ENCODE results near the gene THAP7. TPM values are rescaled to one million over a fixed set of nuclear protein-coding genes. Genes with fewer than 3 reads are reported as not detected.
"Not testable (repeated sequence)": the region's sequence is repeated elsewhere in the genome, so short reads cannot be mapped to it uniquely, and the experiment has no call there.

THAP7 gene
- total and polyA plus RNA-seq, 9 of the 15 experiments (the other 6 are each of a cell fraction or from before 2014, with no cell fraction given), result 7.9 to 263 (median 84.1) TPM

- intact Hi-C loops (cut with micrococcal nuclease); DNase-seq (ENCODE audit: extremely low read depth in 1 of 4, low spot score in 3 of 4); H3K27ac ChIP-seq (ENCODE audit: extremely low read depth, low read depth, low read length); H3K9me1 ChIP-seq (ENCODE audit: control insufficient read depth, insufficient read depth, low read length); CTCF ChIA-PET (ENCODE audit: low intra/inter-chr PET ratio); H3K27me3 ChIP-seq (ENCODE audit: control insufficient read depth in 2 of 2, insufficient read depth in 2 of 2, low read length in 2 of 2); BruUV-seq (replicated peaks); H3K79me2 ChIP-seq (ENCODE audit: control insufficient read depth, insufficient read depth, low read length); H3K4me3 ChIP-seq; H4K20me1 ChIP-seq (replicated peaks; ENCODE audit: control insufficient read depth, insufficient read depth, low read length); in situ Hi-C loops (cut with MboI); H3K9me3 ChIP-seq (replicated peaks; ENCODE audit: control insufficient read depth, insufficient read depth, low read depth, low read length); H2AFZ ChIP-seq (ENCODE audit: low read depth, low read length); ATAC-seq; FAIRE-seq; H3K4me2 ChIP-seq (ENCODE audit: insufficient read depth, low read length); H3K9ac ChIP-seq (ENCODE audit: insufficient read depth in 1 of 2, low read depth in 2 of 2, low read length in 2 of 2): not testable (repeated sequence)
- WGBS (ENCODE audit: insufficient coverage, low coverage, missing lambda C conversion rate), result 55% methylated on average over 13 of the region's 13 CpGs
- TF ChIP-seq DIDO1 (tag; IDR thresholded peaks at IDR 0.05; ENCODE audit: low read depth) (0 out of 2 replicates have a peak, but pooled peaks have one; percentile 12), KLF1 (tag; IDR thresholded peaks at IDR 0.05) (peak; percentile 52; the same call in 1 of the 2 replicates), KDM2B (CRISPR knock-in tag; IDR thresholded peaks at IDR 0.05) (0 out of 2 replicates have a peak, but pooled peaks have one; percentile 42), ZNF408 (CRISPR knock-in tag; IDR thresholded peaks at IDR 0.05; ENCODE audit: low read depth) (0 out of 2 replicates have a peak, but pooled peaks have one; percentile 22)
- Histone ChIP-seq H3K4me1 (replicated peaks in 1 of 2; ENCODE audit: control insufficient read depth in 2 of 2, insufficient read depth in 2 of 2, low read length in 2 of 2) (peaks cover 12 to 25% of the 10 kb centered on the region in 2 experiments; a peak in 4 of 5 replicates), H3K36me3 (ENCODE audit: control insufficient read depth, insufficient read depth, low read length) (peaks cover 10% of the 10 kb centered on the region; the same call in 1 of the 3 replicates)
- POLR2A ChIA-PET, result interaction anchor here (0.7 to 13.9 kb wide), 6 partner anchors 9 to 88 kb away, joined by 3 to 333 read pairs (median 4); partner anchors contain the start of gene THAP7
Measured at GRCh38 chr22:21009208-21009607, 7.3 kb upstream of the THAP7 start.

GRCh38 chr22:21003782-21004181 lies 1.9 kb upstream of the THAP7 start:
- CTCF ChIA-PET (ENCODE audit: low intra/inter-chr PET ratio), result no interaction called here
- TF ChIP-seq CREB3 (tag; conservative IDR thresholded peaks at IDR 0.05; ENCODE audit: low read depth), result no peak
- 0 out of 2 replicates have a peak, but pooled peaks have one; percentile 9 for TF ChIP-seq ZBTB26 (CRISPR knock-in tag; IDR thresholded peaks at IDR 0.05)
- TF ChIP-seq MTA3 (IDR thresholded peaks at IDR 0.05; ENCODE audit: borderline replicate concordance), result no peak
- TF ChIP-seq ATF3 (IDR thresholded peaks at IDR 0.05), result no peak
- no peak; the same call in 1 of the 2 replicates for TF ChIP-seq ATF3 (CRISPR knock-in tag; conservative IDR thresholded peaks at IDR 0.05)

More at GRCh38 chr22:21003782-21004181, 1.9 kb upstream of the THAP7 start:
- DNase-seq (ENCODE audit: extremely low read depth in 1 of 4, low spot score in 3 of 4) (peak in 2 of 4 experiments; percentile 57 to 67), FAIRE-seq (no peak), ATAC-seq (no peak)
- intact Hi-C loops (cut with micrococcal nuclease) (loop anchor here (5.0 kb wide), 4 partner anchors 54 to 496 kb away; partner anchors contain the start of genes MED15, PI4KA and SNAP29), in situ Hi-C loops (cut with MboI) (no loop called here)
- H3K79me2 ChIP-seq (ENCODE audit: control insufficient read depth, insufficient read depth, low read length), result peaks cover 46% of the 10 kb centered on the region
- POLR2A ChIA-PET, result interaction anchor here (0.6 to 17.9 kb wide), 14 partner anchors 12 to 139 kb away, joined by 3 to 451 read pairs (median 4); partner anchors contain the start of genes AIFM3, LZTR1 and P2RX6
- peaks cover 8% of the 10 kb centered on the region; the same call in 1 of the 2 replicates for H4K20me1 ChIP-seq (replicated peaks; ENCODE audit: control insufficient read depth, insufficient read depth, low read length)
- no TSS peak for BruUV-seq (replicated peaks)
- no peaks in the 10 kb centered on the region for H3K9me1 ChIP-seq (ENCODE audit: control insufficient read depth, insufficient read depth, low read length)
- WGBS (ENCODE audit: insufficient coverage, low coverage, missing lambda C conversion rate), result 60% methylated on average over 4 of the region's 4 CpGs
- H3K27me3 ChIP-seq (ENCODE audit: control insufficient read depth in 2 of 2, insufficient read depth in 2 of 2, low read length in 2 of 2), result no peaks in the 10 kb centered on the region
- no peak overlapping the region for H3K4me3 ChIP-seq
- peaks cover 30% of the 10 kb centered on the region for H3K36me3 ChIP-seq (ENCODE audit: control insufficient read depth, insufficient read depth, low read length)
- peak overlapping the region in 1 of 2 experiments; percentile 69; a peak in 1 of 4 replicates for H3K9ac ChIP-seq (ENCODE audit: insufficient read depth in 1 of 2, low read depth in 2 of 2, low read length in 2 of 2)
- no peak overlapping the region for H2AFZ ChIP-seq (ENCODE audit: low read depth, low read length)
- H3K4me1 ChIP-seq (replicated peaks in 1 of 2; ENCODE audit: control insufficient read depth in 2 of 2, insufficient read depth in 2 of 2, low read length in 2 of 2), result peaks cover 25 to 56% of the 10 kb centered on the region in 2 experiments
- H3K4me2 ChIP-seq (ENCODE audit: insufficient read depth, low read length), result peak overlapping the region; percentile 2; the same call in 1 of the 2 replicates
- no peaks in the 10 kb centered on the region for H3K9me3 ChIP-seq (replicated peaks; ENCODE audit: control insufficient read depth, insufficient read depth, low read depth, low read length)
- peak overlapping the region; percentile 9; the same call in 1 of the 3 replicates for H3K27ac ChIP-seq (ENCODE audit: extremely low read depth, low read depth, low read length)
